HepG2 (cell line): Measurements from ENCODE around the gene MB21D2. TPM values are rescaled to one million over a fixed set of nuclear protein-coding genes. Genes with fewer than 3 reads are reported as not detected.

Experiments
- CENPX ChIP-seq: sonication (generic); formaldehyde crosslinking; IDR thresholded peaks from 2 replicates; pipeline ENCODE4 v1.9.0; 2021; ENCODE audit warnings: mild to moderate bottlenecking, missing genetic modification reagents, moderate library complexity
- HBP1 ChIP-seq: IDR thresholded peaks from 2 replicates; pipeline ENCODE4 v1.6.1; 2016; ENCODE audit warnings: low read depth, control low read depth
- MLXIP ChIP-seq: sonication (generic); formaldehyde crosslinking; IDR thresholded peaks from 2 replicates; pipeline ENCODE4 v1.9.0; 2021; ENCODE audit warnings: missing genetic modification reagents, borderline replicate concordance
- TBX3 ChIP-seq: fragments of 450-650 bp; IDR thresholded peaks from 2 replicates; pipeline ENCODE4 v1.6.1; 2017; ENCODE audit warnings: antibody characterized with exemption, mild to moderate bottlenecking, inconsistent platforms, borderline replicate concordance
- USF2 ChIP-seq, 2 experiments: sonication (generic) in 1 of 2; formaldehyde crosslinking in 1 of 2; IDR thresholded peaks; 2 replicates each; pipeline versions ENCODE4 v1.5.1 to v1.6.1; 2011 to 2020; ENCODE audit warnings: borderline replicate concordance in 1 of 2, low read depth in 1 of 2, low read length in 1 of 2, mild to moderate bottlenecking in 1 of 2, missing genetic modification reagents in 1 of 2, moderate library complexity in 1 of 2
- ZFP90 ChIP-seq: sonication (generic); formaldehyde crosslinking; IDR thresholded peaks from 2 replicates; pipeline ENCODE4 v1.8.0; 2022; ENCODE audit warnings: missing genetic modification reagents, mild to moderate bottlenecking, inconsistent platforms, borderline replicate concordance
- ZNF33A ChIP-seq: sonication (generic); formaldehyde crosslinking; IDR thresholded peaks from 2 replicates; pipeline ENCODE4 v1.5.1; 2020; ENCODE audit warnings: missing genetic modification reagents, mild to moderate bottlenecking, moderate library complexity, borderline replicate concordance
- polyA plus RNA-seq, 8 experiments: library from polyadenylated mRNA; depleted of rRNA in 3 of 8; stranded (reverse) in 7 of 8; unstranded in 1 of 8; fragments of >200 nt; fragmentation: Illumina TruSeq in 4 of 8; extraction: Trizol in 4 of 8; gene quantifications; 2 replicates each; pipeline versions ENCODE4 v1.2.1 to v1.2.3, GENCODE V29; 2011 to 2016; ENCODE audit warnings: low read depth in 4 of 8, missing spikeins in 1 of 8, mixed read lengths in 1 of 8; ENCODE audit not compliant: insufficient read depth in 1 of 8
- total RNA-seq, 5 experiments: library from RNA; depleted of rRNA; stranded (reverse); fragments of >200 nt; fragmentation: Illumina TruSeq; extraction: Trizol; gene quantifications; 2 replicates each; pipeline ENCODE4 v1.2.3, GENCODE V29; 2016; ENCODE audit warnings: low read depth in 1 of 5

Gene MB21D2
- total and polyA plus RNA-seq, 2 of the 13 experiments (the other 11 are each of a cell fraction or from before 2014, with no cell fraction given) = 0.90 to 1.6 TPM

- no peak for TF ChIP-seq USF2 (IDR thresholded peaks at IDR 0.05; ENCODE audit: low read depth, low read length)
- no peak for TF ChIP-seq USF2 (CRISPR knock-in tag; IDR thresholded peaks at IDR 0.05; ENCODE audit: borderline replicate concordance)
- no peak for TF ChIP-seq HBP1 (CRISPR knock-in tag)
- no peak for TF ChIP-seq TBX3
- TF ChIP-seq MLXIP (CRISPR knock-in tag) = no peak
- TF ChIP-seq ZFP90 (CRISPR knock-in tag) = no peak
- no peak for TF ChIP-seq CENPX (CRISPR knock-in tag)
- no peak for TF ChIP-seq ZNF33A
Measured at GRCh38 chr3:192817053-192817452, 100.6 kb downstream of the MB21D2 start (continued).
